HG03575 (cell line): Measurements from ENCODE around the gene INPP5F.
"Not testable (repeated sequence)": the region's sequence is repeated elsewhere in the genome, so short reads cannot be mapped to it uniquely, and the experiment has no call there.

ENCODE experiments used
- ATAC-seq: cut with Tn5 transposase; IDR thresholded peaks from one replicate; pipeline ENCODE4 v1.9.1; 2021; ENCODE audit not compliant: unreplicated experiment, insufficient number of reproducible peaks, low FRiP score; ENCODE audit errors: extremely low read depth

Gene INPP5F

DNA sequence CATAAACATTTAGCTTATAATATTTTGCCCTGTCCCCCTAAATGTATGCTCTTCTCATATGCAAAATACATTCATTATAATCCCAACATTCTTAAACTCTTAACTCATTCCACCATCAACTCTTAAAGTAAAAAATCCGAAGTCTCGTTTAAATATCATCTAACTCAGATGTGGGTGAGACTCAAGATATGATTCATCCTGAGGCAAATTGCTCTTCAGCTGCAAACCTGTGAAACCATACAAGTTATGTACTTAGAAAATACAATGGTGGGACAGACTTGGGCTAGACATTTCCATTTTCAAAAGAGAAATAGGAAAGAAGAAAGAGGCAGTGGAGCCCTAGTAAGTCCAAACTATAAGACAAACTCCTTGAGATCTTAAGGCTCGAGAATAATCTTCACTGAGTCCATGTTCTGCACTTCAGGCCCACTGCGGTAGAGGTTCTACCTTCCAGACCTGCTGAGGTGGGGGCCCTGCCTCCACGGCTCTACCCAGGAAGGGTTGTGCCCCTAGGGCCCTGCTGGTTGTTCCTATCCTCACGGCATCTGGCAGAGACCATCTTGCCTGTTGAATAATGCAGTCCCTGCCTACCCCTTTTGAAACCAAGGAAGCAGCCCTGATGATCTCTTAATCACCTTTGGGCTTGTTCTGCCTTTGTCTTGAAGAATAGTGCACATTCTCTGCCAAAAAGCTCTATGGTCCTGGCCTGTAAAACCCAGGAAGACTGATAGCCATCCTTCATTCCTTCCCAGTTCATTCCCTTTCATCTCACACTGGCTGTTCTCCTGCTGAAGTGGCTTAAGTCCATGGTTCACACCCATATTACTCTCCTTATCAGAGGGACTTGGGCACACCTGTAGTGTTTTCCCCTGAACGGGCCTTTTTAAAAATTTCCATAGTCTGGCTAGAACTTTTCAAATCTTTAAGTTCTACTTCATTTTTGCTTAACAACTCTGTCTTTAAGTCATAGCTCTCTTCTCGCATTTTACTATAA, 37.3 kb downstream of the INPP5F start:
- ATAC-seq = no peak

DNA sequence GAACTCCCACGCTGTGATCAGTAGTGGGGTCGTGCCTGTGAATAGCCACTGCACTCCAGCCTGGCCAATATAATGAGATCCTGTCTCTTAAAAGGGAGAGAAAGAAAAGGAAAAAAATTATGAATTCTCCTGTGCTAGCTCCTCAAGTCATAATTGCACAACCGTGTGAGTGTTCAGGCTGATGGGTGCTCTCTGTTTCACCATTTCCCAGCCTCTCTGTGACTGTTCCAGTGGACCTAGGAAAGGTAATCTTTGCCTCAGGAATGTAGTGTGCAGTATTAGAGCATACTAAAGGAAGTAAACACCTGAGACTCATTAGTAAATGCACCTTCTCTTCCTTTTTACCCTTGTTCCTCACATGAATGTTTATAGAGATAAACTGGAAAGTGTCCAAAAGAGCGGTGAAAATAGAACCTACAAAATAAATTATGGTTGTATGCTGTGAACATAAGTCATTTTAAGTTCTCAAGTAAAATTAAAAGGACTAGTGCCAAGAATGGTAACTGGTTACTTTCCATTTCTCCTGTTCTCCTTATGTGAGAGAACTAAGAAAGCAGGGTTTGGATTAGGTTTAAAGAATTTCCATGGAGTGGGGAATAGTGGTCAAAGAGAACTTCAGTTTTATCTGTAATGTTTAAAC, 42.7 kb downstream of the INPP5F start:
- ATAC-seq = no peak

DNA sequence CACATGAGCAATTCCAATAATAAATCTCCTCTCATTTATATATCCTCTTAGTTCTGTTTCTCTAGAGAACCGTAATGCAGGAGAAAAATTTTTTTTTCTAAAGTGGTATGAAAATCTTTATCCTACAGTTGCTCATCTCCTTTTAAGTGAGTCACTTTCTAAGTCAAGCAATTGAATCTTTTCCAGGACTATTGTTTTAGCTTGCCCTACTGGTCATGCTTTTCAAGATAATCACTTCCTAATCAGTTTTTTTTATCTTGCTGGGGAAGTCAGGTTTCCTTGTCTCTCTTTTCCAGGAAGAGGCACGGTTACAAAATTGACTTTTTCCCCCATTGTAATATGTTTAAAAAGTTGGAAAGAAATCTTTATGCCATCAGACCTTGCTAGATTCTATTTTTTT, 44.0 kb downstream of the INPP5F start:
- no peak for ATAC-seq

DNA sequence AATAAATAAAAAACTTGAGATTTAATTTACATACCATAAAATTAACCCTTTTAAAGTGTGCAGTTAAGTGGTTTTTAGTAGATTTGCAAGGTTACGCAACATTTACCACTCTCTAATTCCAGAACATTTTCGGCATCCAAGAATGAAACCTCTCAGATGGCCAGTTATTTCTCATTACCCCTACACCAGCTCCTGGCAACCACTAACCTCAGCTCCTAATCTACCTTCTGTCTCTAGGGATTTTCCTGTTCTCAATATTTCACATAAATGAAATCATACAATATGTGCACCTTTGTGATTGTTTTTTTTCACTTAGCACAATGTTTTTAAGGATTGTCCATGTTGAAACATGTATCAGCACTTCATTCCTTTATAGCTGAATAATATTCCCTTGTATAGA, 45.1 kb downstream of the INPP5F start:
- ATAC-seq = no peak

DNA sequence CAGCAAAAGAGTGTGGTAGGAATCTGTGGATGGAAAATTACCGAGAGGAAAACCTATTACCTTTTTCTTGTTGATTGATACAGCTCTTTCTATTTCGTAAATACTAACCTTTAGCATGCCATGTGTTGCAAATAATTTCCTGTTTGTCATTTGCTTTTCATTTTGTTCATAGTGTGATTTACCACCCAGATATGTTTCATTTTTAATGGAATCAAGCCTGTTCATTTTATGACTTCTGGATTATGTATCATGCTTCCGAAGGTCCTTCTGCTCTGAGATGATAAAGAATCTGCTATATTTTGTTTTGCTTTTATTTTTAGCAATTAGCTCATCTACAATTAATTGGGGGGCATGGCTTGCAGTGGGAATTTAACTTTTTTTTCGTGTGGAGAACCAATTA, 46.5 kb downstream of the INPP5F start:
- no peak for ATAC-seq

DNA sequence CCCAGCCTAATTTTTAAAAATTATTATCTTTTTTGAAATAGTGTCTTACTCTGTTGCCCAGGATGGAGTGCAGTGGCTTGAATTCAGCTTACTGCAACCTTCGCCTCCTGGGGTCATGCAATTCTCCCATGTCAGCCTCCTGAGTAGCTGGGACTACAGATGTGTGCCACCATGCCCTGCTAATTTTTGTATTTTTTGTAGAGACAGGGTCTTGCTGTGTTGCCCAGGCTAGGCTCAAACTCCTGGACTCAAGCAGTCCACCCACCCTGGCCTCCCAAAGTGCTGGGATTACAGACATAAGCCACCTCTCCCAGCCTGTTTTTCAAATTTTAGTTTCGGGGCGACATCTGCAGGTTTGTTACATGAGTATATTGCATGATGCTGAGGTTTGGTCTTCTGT, 47.2 kb downstream of the INPP5F start:
- not testable (repeated sequence) for ATAC-seq

DNA sequence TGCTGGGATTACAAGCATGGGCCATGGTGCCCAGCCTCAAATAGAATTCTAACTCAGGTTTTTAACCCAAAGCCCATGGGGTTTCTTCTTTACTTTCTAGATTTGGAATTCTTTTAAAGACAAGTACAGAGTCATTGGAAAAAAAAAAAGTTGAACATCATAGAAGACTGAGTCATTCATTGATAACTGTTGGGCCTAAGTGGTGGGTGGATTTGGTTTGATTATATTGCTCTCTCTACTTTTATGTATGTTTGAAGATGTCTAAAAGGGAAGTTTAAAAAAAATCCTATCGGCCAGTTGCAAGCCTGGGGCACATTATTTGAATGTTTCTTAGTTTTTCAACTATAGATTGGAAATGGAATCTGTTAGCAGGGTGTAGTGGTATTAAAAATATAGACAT, 49.7 kb downstream of the INPP5F start:
- no peak for ATAC-seq

DNA sequence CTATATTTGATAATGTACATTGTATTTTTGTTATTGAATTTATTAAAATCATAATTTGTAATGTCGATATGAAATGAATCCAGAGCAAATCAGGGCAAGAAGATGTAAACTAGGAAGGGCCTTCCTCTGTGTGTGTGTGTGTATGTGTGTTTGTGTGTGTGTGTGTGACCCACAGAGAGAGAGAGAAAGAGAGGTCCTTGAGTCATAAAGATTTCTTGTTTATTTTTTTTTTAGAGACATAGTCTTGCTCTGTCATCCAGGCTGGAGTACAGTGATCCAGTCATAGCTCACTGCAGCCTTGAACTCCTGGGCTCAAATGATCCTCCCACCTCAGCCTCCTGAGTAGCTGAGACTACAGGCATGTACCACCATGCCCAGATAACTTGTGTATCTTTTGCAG, 50.7 kb downstream of the INPP5F start:
- ATAC-seq = no peak

DNA sequence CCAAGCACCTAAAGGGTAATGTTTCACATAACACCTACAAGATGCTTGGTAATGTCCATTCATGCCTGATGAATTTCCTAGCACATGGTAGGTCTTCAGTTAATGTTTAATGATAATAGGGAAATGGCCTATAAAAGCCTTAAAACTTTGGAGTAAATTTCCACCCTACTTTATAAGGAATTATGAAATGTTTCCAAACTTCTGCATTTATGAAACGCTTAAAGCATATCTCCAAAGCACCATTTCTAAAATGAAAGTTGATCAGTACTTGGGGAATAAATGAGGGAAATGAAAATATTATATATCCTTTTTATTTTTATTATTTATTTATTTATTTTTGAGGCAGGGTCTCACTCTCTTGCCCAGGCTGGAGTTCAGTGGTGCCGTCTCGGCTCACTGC, 51.8 kb downstream of the INPP5F start:
- no peak for ATAC-seq

DNA sequence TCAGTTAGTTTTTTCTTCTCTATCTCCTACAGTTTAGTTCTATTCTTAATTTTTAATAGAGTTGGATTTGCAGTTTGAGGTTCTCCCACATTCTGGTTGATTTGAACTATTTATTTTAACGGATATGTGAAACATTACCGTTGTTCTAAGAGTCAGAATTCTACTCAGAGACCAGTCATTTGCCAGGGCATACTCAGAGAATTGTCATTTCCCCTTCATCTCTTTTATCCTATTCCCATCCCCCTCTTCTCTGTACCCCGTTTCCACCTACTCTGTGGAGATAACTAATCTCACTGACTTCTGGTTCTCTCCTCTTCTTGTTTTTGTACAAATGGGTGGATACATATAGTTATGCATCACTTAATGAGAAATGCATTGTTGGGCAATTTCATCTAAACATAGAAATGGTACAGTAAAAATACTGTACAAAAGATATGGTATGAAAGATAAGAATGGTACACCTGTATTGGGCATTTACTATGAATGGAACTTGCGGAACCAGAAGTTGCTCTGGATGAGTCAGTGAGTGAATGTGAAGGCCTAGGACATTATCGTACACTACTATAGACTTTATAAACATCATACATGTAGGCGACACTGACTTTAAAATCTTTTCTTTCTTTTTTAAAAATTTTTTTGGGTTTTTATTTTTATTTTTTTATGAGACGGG, 53.1 kb downstream of the INPP5F start:
- no peak for ATAC-seq

DNA sequence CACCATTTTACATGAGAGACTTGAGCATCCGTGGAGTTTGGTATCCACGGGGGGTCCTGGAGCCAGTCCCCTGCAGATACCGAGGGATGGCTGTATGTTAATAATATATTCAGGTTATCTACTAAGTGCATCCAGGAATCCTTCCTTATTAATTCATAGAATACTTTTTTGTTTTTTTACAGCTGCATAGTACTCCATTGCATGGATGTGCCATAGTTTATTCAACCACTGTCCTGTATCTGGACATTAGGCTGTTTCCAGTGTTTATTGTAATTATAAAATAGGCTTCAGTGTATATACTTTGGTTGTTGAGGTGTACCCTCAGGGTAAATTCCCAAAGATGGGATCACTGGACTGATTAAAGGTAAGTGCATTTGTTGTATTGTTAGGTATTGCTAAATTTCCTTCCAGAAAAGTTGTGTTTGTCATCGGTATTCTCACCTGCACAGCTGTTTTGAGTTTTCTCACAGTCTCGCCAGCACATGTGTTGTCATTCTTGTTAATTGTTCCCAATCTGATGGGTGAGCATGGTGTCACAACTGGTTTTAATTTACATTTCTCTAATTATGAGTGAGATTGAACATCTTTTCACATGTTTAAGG, 55.1 kb downstream of the INPP5F start:
- no peak for ATAC-seq

DNA sequence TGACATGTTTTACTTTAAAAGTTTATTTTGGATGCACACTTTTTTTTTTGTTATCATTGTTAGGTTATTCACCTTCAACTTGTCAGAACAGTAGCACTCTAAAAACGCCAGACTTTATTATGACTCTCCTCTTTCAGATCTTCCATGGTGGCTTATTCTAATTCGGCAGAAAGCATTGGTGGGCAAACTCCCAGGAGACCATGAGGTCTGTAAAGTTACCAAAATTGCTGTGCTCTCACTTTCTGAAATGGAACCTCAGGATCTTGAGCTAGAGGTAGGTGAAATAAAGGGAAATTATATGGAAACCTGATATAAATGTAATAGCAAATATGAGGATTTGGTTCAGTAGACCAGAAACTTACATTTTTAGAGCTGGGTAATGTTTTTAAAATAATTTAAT, 55.6 kb downstream of the INPP5F start:
- ATAC-seq = no peak

DNA sequence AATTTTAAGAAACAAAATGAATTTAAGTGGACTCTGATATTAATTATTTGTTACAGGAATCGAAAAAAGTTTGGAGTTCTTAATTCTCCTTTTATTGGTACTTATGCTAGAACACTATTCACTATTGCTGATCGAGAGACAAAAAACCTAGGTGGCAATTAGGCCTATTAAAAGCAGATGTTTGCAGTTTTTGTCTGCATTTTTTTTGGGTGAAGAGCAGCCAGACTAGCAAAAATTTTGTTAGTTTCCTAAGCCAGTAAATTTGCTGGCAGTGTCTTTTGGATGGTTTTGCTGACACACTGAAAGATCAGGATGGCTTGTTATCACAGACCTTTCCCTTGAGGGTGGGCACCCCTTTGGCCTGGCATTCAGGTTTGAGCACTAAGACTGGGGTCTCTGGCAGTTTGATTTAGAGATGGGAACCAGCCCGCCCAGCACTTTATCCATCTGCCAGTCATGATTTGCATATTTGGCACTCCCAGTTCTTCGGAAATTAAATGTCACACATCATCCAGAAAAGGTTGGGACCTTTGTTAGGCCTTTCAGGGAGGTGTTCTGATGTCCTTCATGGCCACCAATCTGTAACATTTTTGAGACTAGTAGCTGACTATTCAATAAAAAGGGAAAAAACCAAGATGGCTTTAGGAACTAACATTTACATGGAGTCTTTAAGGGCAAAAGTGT, 57.3 kb downstream of the INPP5F start:
- ATAC-seq = no peak

DNA sequence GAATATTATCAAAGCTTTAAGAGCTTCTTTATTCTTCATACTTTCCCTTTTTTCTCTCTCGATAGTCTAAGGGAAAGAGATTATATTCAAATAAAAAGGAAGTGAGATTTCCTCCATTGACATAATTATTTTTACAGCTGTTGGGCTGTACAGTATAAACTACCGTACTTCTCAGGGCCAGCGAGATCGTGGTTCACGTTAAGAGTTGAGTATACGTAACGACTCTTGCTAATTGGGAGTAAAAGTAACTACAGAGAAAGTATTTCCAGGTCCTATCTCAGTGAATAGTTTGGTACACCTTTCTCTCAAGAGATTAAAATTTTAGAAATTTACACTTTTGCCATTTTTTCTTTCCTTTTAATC, 57.8 kb downstream of the INPP5F start:
- no peak for ATAC-seq

DNA sequence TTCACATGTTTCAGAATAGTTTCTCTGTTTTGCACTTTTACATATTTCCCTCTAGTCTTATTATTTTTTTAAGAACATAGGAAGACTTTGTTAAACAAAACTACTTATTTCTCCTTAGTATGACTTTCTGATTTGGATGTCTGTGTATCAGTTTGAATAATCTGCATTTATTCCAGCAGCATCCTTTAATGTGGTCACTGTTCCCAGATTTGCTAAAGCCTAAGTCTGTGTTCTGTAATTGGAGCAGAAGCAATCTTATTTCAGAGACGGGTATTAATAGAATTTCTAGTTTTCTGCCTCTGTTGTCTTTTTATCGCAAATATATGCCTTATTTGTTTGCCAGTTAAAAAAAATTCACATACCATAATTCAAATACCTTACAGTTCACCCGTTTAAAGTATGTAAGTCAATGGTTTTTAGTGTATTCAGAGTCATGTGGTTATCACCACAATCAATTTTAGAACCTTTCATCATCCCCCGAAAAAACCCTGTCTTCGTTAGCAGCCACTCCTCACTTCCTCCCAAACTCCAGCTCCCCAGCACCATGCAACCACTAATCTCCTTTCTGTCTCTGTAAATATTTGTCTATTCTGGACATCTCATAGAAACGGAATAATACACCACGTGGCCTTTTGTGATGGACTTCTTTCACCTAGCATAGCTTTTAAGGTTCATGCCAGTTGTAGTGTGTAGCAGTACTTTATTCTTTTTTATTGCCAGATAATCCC, 58.7 kb downstream of the INPP5F start:
- ATAC-seq = no peak

DNA sequence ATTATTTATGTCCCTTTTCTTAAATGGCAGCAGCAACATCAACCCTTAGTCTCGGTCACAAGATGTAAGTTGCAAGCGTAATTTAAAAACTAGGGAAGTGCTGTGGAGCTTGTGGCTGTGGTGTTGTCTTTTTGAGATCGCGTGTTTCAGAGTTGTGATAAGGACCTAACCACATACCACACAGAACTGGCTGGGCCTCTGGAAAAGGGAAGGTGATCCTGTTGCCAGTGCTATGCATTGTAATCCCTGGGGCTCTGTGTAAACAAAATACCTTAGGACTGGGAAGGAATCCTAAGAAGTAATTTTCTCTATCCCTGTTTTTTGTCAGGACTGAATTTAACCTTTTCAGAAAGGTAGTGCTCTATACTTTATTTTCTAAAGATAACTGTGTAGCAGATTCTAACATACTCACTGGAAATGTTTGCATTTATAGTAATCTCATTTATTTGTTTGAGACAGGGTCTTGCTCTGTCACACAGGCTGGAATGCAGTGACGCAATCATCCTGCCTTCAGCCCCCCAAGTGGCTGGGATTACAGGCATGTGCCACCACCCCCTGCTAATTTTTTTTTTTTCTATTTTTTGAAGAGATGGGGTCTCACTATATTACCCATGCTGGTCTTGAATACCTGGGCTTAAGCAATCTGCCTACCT, 60.4 kb downstream of the INPP5F start:
- ATAC-seq = no peak

DNA sequence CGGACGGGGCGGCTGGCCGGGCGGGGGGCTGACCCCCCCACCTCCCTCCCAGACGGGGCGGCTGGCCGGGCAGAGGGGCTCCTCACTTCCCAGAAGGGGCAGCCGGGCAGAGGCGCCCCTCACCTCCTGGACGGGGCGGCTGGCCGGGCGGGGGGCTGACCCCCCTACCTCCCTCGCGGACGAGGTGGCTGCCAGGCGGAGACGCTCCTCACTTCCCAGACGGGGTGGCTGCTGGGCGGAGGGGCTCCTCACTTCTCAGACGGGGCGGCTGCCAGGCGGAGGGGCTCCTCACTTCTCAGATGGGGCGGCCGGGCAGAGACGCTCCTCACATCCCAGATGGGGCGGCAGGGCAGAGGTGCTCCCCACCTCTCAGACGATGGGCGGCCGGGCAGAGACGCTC, 69.3 kb downstream of the INPP5F start:
- not testable (repeated sequence) for ATAC-seq

DNA sequence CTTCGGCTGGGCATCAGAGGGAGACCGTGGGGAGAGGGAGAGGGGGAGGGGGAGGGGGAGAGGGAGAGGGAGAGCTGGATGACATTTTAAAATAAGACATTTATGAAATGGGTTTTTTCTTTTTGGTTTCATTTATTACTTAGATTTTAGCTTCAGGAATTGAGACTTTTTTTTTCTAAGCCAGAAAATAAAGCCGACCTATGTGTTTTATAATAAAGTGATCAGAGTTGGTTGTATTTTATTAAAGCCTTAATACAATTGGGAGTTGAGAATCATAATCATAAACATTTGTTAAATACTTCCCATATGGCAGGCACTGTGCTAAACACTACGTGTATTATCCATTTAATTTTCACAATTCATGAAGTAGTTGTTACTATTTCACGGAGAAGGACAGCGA, 70.2 kb downstream of the INPP5F start:
- ATAC-seq = no peak
